Loucy (cell line): ENCODE measurements around the gene TMEM163.

Experiments
- H2AFZ ChIP-seq: fragments of 200-600 bp; sonication (generic); 2 replicates; pipeline ENCODE4 v1.6.0; 2016; ENCODE audit warnings: antibody characterized with exemption, mild to moderate bottlenecking, low read length, moderate library complexity
- H3F3A ChIP-seq: fragments of 200-600 bp; 2 replicates; pipeline ENCODE4 v1.6.0; 2016; ENCODE audit warnings: antibody characterized with exemption, low read depth, mild to moderate bottlenecking
- H3K27me3 ChIP-seq: fragments of 200-600 bp; sonication (generic); 2 replicates; pipeline ENCODE4 v1.6.1; 2014; ENCODE audit warnings: low read length, mild to moderate bottlenecking; ENCODE audit not compliant: insufficient read depth, poor library complexity, severe bottlenecking
- H3K36me3 ChIP-seq: fragments of 200-600 bp; sonication (generic); 2 replicates; pipeline ENCODE4 v1.6.1; 2016; ENCODE audit warnings: low read length; ENCODE audit not compliant: insufficient read depth
- H3K4me1 ChIP-seq: fragments of 200-600 bp; sonication (generic); 2 replicates; pipeline ENCODE4 v1.5.1; 2014; ENCODE audit warnings: low read length, mild to moderate bottlenecking; ENCODE audit not compliant: insufficient read depth, poor library complexity, severe bottlenecking
- H3K4me2 ChIP-seq: fragments of 200-600 bp; sonication (generic); 2 replicates; pipeline ENCODE4 v1.6.0; 2014; ENCODE audit warnings: antibody characterized with exemption, low read length, low read depth, mild to moderate bottlenecking; ENCODE audit not compliant: poor library complexity, severe bottlenecking
- H3K4me3 ChIP-seq: fragments of 200-600 bp; sonication (generic); 2 replicates; pipeline ENCODE4 v1.5.1; 2014; ENCODE audit warnings: low read length, mild to moderate bottlenecking, mixed read lengths; ENCODE audit not compliant: poor library complexity, severe bottlenecking
- H3K79me2 ChIP-seq: fragments of 200-600 bp; sonication (generic); 2 replicates; pipeline ENCODE4 v1.6.1; 2014; ENCODE audit warnings: low read length; ENCODE audit not compliant: insufficient read depth
- H3K9ac ChIP-seq: fragments of 200-600 bp; sonication (generic); 2 replicates; pipeline ENCODE4 v1.6.0; 2014; ENCODE audit warnings: mild to moderate bottlenecking, low read depth, low read length, moderate library complexity; ENCODE audit not compliant: poor library complexity, severe bottlenecking
- H3K9me2 ChIP-seq: fragments of 200-600 bp; sonication (generic); replicated peaks from 2 replicates; pipeline ENCODE4 v1.6.1; 2016; ENCODE audit warnings: low read depth, low read length, mixed read lengths
- H3K9me3 ChIP-seq: fragments of 200-600 bp; sonication (generic); 2 replicates; pipeline ENCODE4 v1.6.1; 2014; ENCODE audit warnings: mild to moderate bottlenecking, antibody characterized with exemption, low read length, low read depth; ENCODE audit not compliant: insufficient read depth
- H4K20me1 ChIP-seq: fragments of 200-600 bp; sonication (generic); 2 replicates; pipeline ENCODE4 v1.6.0; 2014; ENCODE audit warnings: antibody characterized with exemption, low read length, mild to moderate bottlenecking; ENCODE audit not compliant: insufficient read depth, poor library complexity, severe bottlenecking
- EZH2phosphoT487 ChIP-seq: fragments of 200-600 bp; IDR thresholded peaks from 2 replicates; pipeline ENCODE4 v1.6.1; 2018; ENCODE audit warnings: antibody characterized with exemption, mild to moderate bottlenecking, moderate library complexity, borderline replicate concordance
- TF ChIP-seq, protein P1 (sequence below): fragments of 200-600 bp; sonication (generic); conservative IDR thresholded peaks from 2 replicates; pipeline ENCODE4 v1.5.1; 2014; ENCODE audit warnings: mild to moderate bottlenecking, antibody characterized with exemption, low read length

The TMEM163 gene

DNA sequence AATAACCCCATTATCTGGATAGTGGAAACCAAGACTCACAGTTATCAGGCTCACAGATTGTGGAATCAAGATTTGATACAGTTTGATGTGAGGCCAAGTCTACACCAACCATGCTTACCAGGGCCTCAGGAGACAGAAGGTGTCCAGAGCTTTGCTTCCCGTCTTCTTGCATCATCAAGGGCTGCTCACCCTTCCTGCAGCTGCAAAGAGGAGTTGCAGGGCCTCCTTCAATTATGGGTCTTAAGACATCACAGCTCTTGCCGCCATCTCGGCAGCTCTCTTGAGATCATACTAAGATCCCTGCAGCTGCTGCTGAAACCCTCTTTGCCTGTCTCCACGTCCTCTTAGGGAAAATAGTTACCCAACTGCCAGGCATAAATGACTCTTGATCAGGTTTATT, 288.9 kb downstream of the TMEM163 start:
- TF ChIP-seq, protein P1, sequence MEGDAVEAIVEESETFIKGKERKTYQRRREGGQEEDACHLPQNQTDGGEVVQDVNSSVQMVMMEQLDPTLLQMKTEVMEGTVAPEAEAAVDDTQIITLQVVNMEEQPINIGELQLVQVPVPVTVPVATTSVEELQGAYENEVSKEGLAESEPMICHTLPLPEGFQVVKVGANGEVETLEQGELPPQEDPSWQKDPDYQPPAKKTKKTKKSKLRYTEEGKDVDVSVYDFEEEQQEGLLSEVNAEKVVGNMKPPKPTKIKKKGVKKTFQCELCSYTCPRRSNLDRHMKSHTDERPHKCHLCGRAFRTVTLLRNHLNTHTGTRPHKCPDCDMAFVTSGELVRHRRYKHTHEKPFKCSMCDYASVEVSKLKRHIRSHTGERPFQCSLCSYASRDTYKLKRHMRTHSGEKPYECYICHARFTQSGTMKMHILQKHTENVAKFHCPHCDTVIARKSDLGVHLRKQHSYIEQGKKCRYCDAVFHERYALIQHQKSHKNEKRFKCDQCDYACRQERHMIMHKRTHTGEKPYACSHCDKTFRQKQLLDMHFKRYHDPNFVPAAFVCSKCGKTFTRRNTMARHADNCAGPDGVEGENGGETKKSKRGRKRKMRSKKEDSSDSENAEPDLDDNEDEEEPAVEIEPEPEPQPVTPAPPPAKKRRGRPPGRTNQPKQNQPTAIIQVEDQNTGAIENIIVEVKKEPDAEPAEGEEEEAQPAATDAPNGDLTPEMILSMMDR: no peak
- TF ChIP-seq EZH2phosphoT487: no peak
- no peaks in the 10 kb centered on the region for H3K9me3 ChIP-seq
- H3K4me3 ChIP-seq: no peak overlapping the region
- H3K4me2 ChIP-seq: no peak overlapping the region
- peaks cover 86% of the 10 kb centered on the region; the same call in 1 of the 2 replicates for H3K36me3 ChIP-seq
- H3K79me2 ChIP-seq: no peaks in the 10 kb centered on the region
- H3K9me2 ChIP-seq: no peaks in the 10 kb centered on the region
- no peaks in the 10 kb centered on the region for H4K20me1 ChIP-seq
- H3K27me3 ChIP-seq: no peaks in the 10 kb centered on the region
- H3F3A ChIP-seq: no peaks in the 10 kb centered on the region
- no peak overlapping the region for H2AFZ ChIP-seq
- H3K4me1 ChIP-seq: no peaks in the 10 kb centered on the region
- H3K9ac ChIP-seq: no peak overlapping the region

DNA sequence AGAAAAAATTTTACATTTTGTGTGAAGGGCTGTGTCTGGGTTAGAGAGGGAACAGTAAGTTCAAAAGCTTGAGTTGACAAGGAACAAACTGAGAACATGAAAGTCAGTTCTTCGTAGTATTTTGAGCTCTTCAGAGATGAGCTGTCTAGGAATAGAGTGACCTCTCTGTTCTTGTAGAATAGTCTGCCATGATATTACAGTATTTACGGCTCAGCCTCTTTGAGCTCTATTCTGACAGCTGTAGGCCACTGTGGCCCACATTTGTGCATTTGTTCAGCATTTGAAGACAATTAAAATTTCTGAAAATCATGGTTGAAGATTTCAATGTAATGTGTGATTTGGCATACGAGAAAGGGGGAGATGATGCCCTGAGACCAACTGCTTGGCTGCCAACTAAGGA, 292.1 kb downstream of the TMEM163 start:
- no peak for TF ChIP-seq EZH2phosphoT487

DNA sequence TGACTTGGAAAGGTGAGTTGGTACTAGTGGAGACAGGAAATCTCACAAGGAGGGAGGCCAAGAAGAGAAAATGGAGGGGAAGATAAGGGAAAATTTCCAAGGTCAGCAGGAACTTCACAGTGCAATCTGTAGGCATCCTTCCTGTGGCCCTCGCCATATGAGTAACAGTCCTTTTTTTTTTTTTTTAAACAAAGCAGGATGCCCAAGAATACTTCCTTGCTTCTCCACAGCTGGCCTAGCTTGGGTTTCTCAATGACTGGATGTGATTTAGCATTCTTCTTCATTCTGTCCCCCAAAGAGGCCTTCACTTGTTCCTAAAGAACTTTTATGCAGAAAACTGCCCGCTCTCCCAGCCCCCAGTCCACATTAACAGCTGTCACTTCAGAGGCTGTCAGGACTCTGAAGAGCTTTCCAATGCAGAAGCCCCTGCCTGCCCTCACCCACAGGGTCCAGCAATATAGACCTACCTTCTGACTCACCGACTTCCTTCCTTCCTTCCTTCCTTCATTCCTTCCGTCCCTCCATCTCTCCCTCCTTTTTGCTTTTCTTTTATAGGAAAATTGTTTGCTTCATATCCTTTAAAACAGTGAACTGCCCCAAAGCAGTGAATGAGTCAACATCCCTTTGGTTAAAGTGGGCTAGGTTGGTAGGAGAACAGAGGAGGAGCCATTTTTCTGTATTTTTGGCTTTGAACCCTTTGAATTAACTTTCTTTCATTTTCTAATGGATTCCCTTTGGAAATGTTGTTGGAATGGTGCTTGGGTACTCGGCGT, 292.9 kb downstream of the TMEM163 start:
- H3K9me2 ChIP-seq: no peaks in the 10 kb centered on the region
- peaks cover 77% of the 10 kb centered on the region; the same call in 1 of the 2 replicates for H3K36me3 ChIP-seq
- H3K9me3 ChIP-seq: no peaks in the 10 kb centered on the region
- no peak overlapping the region for H2AFZ ChIP-seq
- no peak overlapping the region for H3K4me3 ChIP-seq
- H3K27me3 ChIP-seq: no peaks in the 10 kb centered on the region
- no peaks in the 10 kb centered on the region for H3K4me1 ChIP-seq
- H3K4me2 ChIP-seq: no peak overlapping the region
- H3K79me2 ChIP-seq: no peaks in the 10 kb centered on the region
- no peaks in the 10 kb centered on the region for H4K20me1 ChIP-seq
- TF ChIP-seq, protein P1: no peak
- TF ChIP-seq EZH2phosphoT487: no peak
- H3F3A ChIP-seq: no peaks in the 10 kb centered on the region
- H3K9ac ChIP-seq: no peak overlapping the region

More for the DNA sequence above, 292.1 kb downstream of the TMEM163 start:
- H3K27me3 ChIP-seq: no peaks in the 10 kb centered on the region
- H3K9ac ChIP-seq: no peak overlapping the region
- H3K4me3 ChIP-seq: no peak overlapping the region
- H3K9me2 ChIP-seq: no peaks in the 10 kb centered on the region
- no peak overlapping the region for H2AFZ ChIP-seq
- H3K4me2 ChIP-seq: no peak overlapping the region
- no peaks in the 10 kb centered on the region for H3F3A ChIP-seq
- H3K79me2 ChIP-seq: no peaks in the 10 kb centered on the region
- no peaks in the 10 kb centered on the region for H3K9me3 ChIP-seq
- H3K4me1 ChIP-seq: no peaks in the 10 kb centered on the region
- no peaks in the 10 kb centered on the region for H4K20me1 ChIP-seq
- H3K36me3 ChIP-seq: peaks cover 85% of the 10 kb centered on the region; the same call in 1 of the 2 replicates
